ENCODE measurements around the gene STXBP6. TPM values are rescaled to one million over a fixed set of nuclear protein-coding genes. Genes with fewer than 3 reads are reported as not detected.

Gene STXBP6
- total RNA-seq, 4 donors from 2014 or later: 7.1 to 16.8 (median 8.9) TPM

DNA sequence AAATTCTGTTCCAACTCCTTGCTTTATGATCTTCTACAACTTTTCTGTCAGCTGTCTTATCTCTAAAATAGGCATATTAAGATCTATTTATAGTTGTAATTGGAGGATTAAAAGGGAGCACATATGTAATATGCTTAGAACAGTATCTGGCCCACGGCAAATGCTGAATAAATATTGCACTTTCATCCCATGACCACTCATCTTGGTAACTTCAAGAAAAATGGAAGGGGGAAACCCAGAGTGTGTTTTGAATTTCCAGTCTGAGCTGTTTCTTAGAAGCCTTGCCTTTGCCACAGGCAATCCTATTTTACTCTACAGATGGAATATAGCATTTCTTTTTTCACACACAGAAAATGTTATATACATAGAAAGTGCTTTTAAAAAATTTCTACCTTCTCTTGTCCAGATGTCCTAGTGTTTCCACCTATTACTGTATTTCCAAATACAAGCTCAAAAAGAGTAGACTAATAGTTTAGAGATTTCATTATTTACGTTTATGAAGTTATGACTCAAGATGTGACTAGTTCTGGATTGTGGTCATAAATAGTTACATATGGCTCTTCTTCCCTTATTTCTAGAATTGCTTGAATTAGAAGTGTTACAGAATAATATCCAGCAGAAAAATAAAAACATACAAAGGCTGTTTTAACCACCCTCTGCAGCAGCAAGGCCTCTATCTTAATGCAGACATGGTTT is 6.2 kb upstream of the STXBP6 start:
- Histone ChIP-seq H3K9me3 (no peaks in the 10 kb centered on the region), H3K36me3 (no peaks in the 10 kb centered on the region), H3K4me3 (no peak overlapping the region), H3K4me1 (peaks cover 0 to 20% (median 3%) of the 10 kb centered on the region in 4 donors), H3K27ac (no peak overlapping the region), H3K27me3 (no peaks in the 10 kb centered on the region)
- no peak for TF ChIP-seq POLR2A (IDR thresholded peaks at IDR 0.05)
- no peak for TF ChIP-seq POLR2AphosphoS5 (IDR thresholded peaks at IDR 0.05)
- TF ChIP-seq, protein P1, sequence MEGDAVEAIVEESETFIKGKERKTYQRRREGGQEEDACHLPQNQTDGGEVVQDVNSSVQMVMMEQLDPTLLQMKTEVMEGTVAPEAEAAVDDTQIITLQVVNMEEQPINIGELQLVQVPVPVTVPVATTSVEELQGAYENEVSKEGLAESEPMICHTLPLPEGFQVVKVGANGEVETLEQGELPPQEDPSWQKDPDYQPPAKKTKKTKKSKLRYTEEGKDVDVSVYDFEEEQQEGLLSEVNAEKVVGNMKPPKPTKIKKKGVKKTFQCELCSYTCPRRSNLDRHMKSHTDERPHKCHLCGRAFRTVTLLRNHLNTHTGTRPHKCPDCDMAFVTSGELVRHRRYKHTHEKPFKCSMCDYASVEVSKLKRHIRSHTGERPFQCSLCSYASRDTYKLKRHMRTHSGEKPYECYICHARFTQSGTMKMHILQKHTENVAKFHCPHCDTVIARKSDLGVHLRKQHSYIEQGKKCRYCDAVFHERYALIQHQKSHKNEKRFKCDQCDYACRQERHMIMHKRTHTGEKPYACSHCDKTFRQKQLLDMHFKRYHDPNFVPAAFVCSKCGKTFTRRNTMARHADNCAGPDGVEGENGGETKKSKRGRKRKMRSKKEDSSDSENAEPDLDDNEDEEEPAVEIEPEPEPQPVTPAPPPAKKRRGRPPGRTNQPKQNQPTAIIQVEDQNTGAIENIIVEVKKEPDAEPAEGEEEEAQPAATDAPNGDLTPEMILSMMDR (IDR thresholded peaks at IDR 0.05): no peak
- no peak for TF ChIP-seq EP300 (IDR thresholded peaks at IDR 0.05; ENCODE audit: low read depth)
- WGBS, 2 donors (ENCODE audit: low coverage in 1 of 2): 34 to 48% methylated on average over 2 of the region's 2 CpGs
- DNase-seq: no peak
- in situ Hi-C loops (cut with MboI; ENCODE audit: low pct_ligation_motif_present in 1 of 4, low pct_unique_long_range_greater_than_20kb in 1 of 4, low sequenced_read_pairs in 3 of 4) (no loop called here), intact Hi-C loops (cut with DNase I; ENCODE audit: low total_unique reads) (no loop called here)

DNA sequence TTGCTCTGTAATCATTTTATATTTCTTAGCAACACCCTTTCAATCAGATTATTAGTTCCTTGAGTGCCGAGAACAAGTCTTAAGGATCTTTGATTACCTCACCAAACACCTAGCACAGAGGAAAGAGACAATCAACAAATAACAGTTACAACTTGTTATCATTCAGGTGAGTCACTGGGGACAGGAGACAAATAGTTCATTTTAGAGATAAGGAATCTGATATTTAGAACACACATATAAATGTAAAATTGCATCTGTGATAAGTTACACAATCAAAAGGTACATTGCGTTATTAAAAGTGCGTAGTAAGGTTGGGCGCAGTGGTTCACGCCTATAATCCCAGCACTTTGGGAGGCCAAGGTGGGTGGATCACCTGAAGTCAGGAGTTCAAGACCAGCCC is 5.1 kb upstream of the STXBP6 start:
- no peak for DNase-seq
- no peak overlapping the region for H3K27ac ChIP-seq

DNA sequence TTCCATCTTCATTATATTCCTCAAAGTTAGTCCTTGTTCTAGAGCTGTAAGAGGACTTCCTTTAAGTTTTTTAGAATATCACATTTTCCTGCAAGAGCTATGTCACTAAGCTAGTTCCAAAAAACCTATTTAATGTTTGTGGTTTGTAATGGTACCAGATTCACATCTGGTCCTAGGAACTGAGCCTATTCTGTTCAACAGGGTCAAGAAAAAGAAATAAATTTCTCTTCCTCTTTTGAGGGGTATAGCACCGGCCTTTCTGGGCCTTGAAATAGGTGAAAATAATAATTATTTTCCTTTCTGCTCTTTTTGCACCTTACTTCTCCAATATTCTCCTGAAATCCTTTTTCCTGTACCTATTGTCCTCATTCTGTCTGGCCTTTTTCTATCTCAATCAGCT is 3.6 kb upstream of the STXBP6 start:
- in situ Hi-C loops (cut with MboI; ENCODE audit: low pct_ligation_motif_present in 1 of 4, low pct_unique_long_range_greater_than_20kb in 1 of 4, low sequenced_read_pairs in 3 of 4) (no loop called here), intact Hi-C loops (cut with DNase I; ENCODE audit: low total_unique reads) (no loop called here)
- TF ChIP-seq EP300 (IDR thresholded peaks at IDR 0.05; ENCODE audit: low read depth) (no peak), POLR2A (IDR thresholded peaks at IDR 0.05) (no peak), POLR2AphosphoS5 (IDR thresholded peaks at IDR 0.05) (no peak)
- TF ChIP-seq, protein P1 (IDR thresholded peaks at IDR 0.05): no peak
- Histone ChIP-seq H3K9me3 (no peaks in the 10 kb centered on the region), H3K4me1 (peaks cover 4 to 32% (median 17%) of the 10 kb centered on the region in 4 donors), H3K4me3 (no peak overlapping the region), H3K27ac (no peak overlapping the region), H3K27me3 (peaks cover 12% of the 10 kb centered on the region), H3K36me3 (no peaks in the 10 kb centered on the region)
- WGBS, 2 donors (ENCODE audit: low coverage in 1 of 2): 67 to 72% methylated on average over 1 of the region's 1 CpG
- no peak for DNase-seq

More for the DNA sequence above, 5.1 kb upstream of the STXBP6 start:
- WGBS, 2 donors (ENCODE audit: low coverage in 1 of 2): 38 to 86% methylated on average over 1 to 5 of the region's 5 CpGs
- TF ChIP-seq POLR2AphosphoS5 (IDR thresholded peaks at IDR 0.05): no peak
- no peak for TF ChIP-seq POLR2A (IDR thresholded peaks at IDR 0.05)
- TF ChIP-seq, protein P1 (IDR thresholded peaks at IDR 0.05): no peak
- TF ChIP-seq EP300 (IDR thresholded peaks at IDR 0.05; ENCODE audit: low read depth): no peak
- H3K4me1 ChIP-seq: peaks cover 4 to 28% (median 14%) of the 10 kb centered on the region in 4 donors
- H3K36me3 ChIP-seq: no peaks in the 10 kb centered on the region
- H3K27me3 ChIP-seq: peaks cover 2% of the 10 kb centered on the region
- H3K9me3 ChIP-seq: no peaks in the 10 kb centered on the region
- in situ Hi-C loops (cut with MboI; ENCODE audit: low pct_ligation_motif_present in 1 of 4, low pct_unique_long_range_greater_than_20kb in 1 of 4, low sequenced_read_pairs in 3 of 4) (no loop called here), intact Hi-C loops (cut with DNase I; ENCODE audit: low total_unique reads) (no loop called here)
- no peak overlapping the region for H3K4me3 ChIP-seq

DNA sequence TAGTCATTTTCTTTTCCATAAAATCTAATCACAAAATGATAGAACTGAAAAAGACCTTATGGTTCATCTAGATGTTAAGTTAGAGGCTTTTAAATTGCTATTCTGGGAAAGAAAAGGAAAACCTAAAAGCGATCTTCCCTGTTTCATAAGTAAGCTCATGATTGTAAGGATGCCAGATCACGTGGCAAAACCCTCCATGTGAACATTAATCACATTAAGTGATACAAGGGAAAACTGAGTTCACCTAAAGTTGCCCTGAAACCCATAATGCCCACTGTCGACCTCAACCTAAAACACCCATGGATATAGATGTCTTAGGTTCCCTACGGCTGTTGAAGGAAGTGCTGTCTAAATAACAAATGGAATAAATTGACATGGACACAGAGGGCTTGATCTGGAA is 3.0 kb upstream of the STXBP6 start:
- H3K27ac ChIP-seq: peak overlapping the region in 3 of 4 donors; percentile 0 to 13 (median 11)
- peaks cover 12% of the 10 kb centered on the region for H3K27me3 ChIP-seq
- H3K4me1 ChIP-seq: peaks cover 4 to 38% (median 21%) of the 10 kb centered on the region in 4 donors
- H3K9me3 ChIP-seq: no peaks in the 10 kb centered on the region
- no peak overlapping the region for H3K4me3 ChIP-seq
- intact Hi-C loops (cut with DNase I; ENCODE audit: low total_unique reads): no loop called here
- no peak for DNase-seq
- in situ Hi-C loops (cut with MboI; ENCODE audit: low pct_ligation_motif_present in 1 of 4, low pct_unique_long_range_greater_than_20kb in 1 of 4, low sequenced_read_pairs in 3 of 4): no loop called here
- TF ChIP-seq POLR2A (IDR thresholded peaks at IDR 0.05): no peak
- TF ChIP-seq EP300 (IDR thresholded peaks at IDR 0.05; ENCODE audit: low read depth): no peak
- TF ChIP-seq, protein P1 (IDR thresholded peaks at IDR 0.05): no peak
- TF ChIP-seq POLR2AphosphoS5 (IDR thresholded peaks at IDR 0.05): no peak
- no peaks in the 10 kb centered on the region for H3K36me3 ChIP-seq
- 64 to 70% methylated on average over 4 of the region's 4 CpGs for WGBS, 2 donors (ENCODE audit: low coverage in 1 of 2)
